H1 (cell line): ENCODE results near the gene WIPI1. TPM values are rescaled to one million over a fixed set of nuclear protein-coding genes. Genes with fewer than 3 reads are reported as not detected.

ENCODE experiments used
- CTCF ChIA-PET: fragments of 300-600 bp; sonication (Branson Sonifier 250); formaldehyde crosslinking; loops from one replicate; lab custom pipeline; 2021; ENCODE audit not compliant: partially characterized antibody; lab: Charles Lee
- POLR2A ChIA-PET: fragments of 300-600 bp; sonication (Branson Sonifier 250); formaldehyde crosslinking; loops from one replicate; lab custom pipeline; 2021; ENCODE audit warnings: inconsistent platforms; ENCODE audit not compliant: partially characterized antibody; lab: Charles Lee
- DNase-seq, 2 experiments: peaks; one replicate each; pipeline versions ENCODE4 v3.0.0 to v3.0.0-alpha.2; 2010 to 2022; ENCODE audit warnings: low spot score in 2 of 2, low read depth in 1 of 2, mixed read lengths in 1 of 2
- FAIRE-seq: peaks from 2 replicates; lab custom pipeline; 2011; peaks lifted over from hg19 to GRCh38; lab: Jason Lieb, UNC
- H2AFZ ChIP-seq: 2 replicates; pipeline ENCODE4 v1.8.1; 2012; ENCODE audit warnings: low read length, inconsistent platforms
- H2AK5ac ChIP-seq: 2 replicates; pipeline ENCODE4 v1.6.1; 2013; ENCODE audit warnings: low read depth, low read length
- H2BK120ac ChIP-seq: replicated peaks from 2 replicates; pipeline ENCODE3; 2013; ENCODE audit warnings: low read depth, low read length, inconsistent platforms
- H2BK12ac ChIP-seq: 2 replicates; pipeline ENCODE4 v1.6.1; 2013; ENCODE audit warnings: low read depth, low read length
- H2BK15ac ChIP-seq: 2 replicates; pipeline ENCODE4 v1.6.1; 2013; ENCODE audit warnings: low read length
- H2BK20ac ChIP-seq: 2 replicates; pipeline ENCODE4 v1.6.1; 2013; ENCODE audit warnings: low read length
- H2BK5ac ChIP-seq: 2 replicates; pipeline ENCODE4 v1.6.1; 2013; ENCODE audit warnings: low read depth, low read length
- H3K14ac ChIP-seq: 2 replicates; pipeline ENCODE4 v1.6.1; 2013; ENCODE audit warnings: inconsistent platforms; ENCODE audit not compliant: insufficient read length
- H3K18ac ChIP-seq: 2 replicates; pipeline ENCODE4 v1.6.1; 2013; ENCODE audit warnings: low read length; ENCODE audit errors: extremely low read depth
- H3K23ac ChIP-seq: 2 replicates; pipeline ENCODE4 v1.6.1; 2013; ENCODE audit warnings: inconsistent platforms; ENCODE audit not compliant: insufficient read length
- H3K23me2 ChIP-seq: 2 replicates; pipeline ENCODE4 v1.6.1; 2013; ENCODE audit warnings: low read depth, low read length
- H3K27ac ChIP-seq: 2 replicates; pipeline ENCODE4 v1.6.1; 2011; ENCODE audit warnings: low read depth, low read length, inconsistent platforms
- H3K27me3 ChIP-seq, 4 experiments: replicated peaks in 1 of 4; 1 replicate in 1 of 4; 2 replicates in 3 of 4; pipeline versions ENCODE4 v1.6.1 to v1.8.1; 2011 to 2013; ENCODE audit warnings: low read length in 3 of 4, mild to moderate bottlenecking in 3 of 4, inconsistent platforms in 2 of 4, mixed read lengths in 2 of 4, moderate library complexity in 1 of 4; ENCODE audit not compliant: control insufficient read depth in 3 of 4, insufficient read depth in 3 of 4; ENCODE audit errors: extremely low read depth in 1 of 4
- H3K36me3 ChIP-seq, 4 experiments: 2 replicates each; pipeline versions ENCODE4 v1.6.1 to v1.8.1; 2011 to 2013; ENCODE audit warnings: mild to moderate bottlenecking in 4 of 4, low read length in 3 of 4, moderate library complexity in 2 of 4, control low read depth in 1 of 4, inconsistent platforms in 1 of 4; ENCODE audit not compliant: insufficient read depth in 4 of 4, control insufficient read depth in 2 of 4
- H3K4ac ChIP-seq: replicated peaks from 2 replicates; pipeline ENCODE3; 2013; ENCODE audit warnings: low read length, low read depth, mixed read lengths, inconsistent platforms; ENCODE audit not compliant: insufficient read length
- H3K4me1 ChIP-seq, 4 experiments: replicated peaks in 1 of 4; 1 replicate in 1 of 4; 2 replicates in 3 of 4; pipeline versions ENCODE4 v1.6.1 to v1.8.1; 2011 to 2013; ENCODE audit warnings: low read length in 3 of 4, inconsistent platforms in 2 of 4, mixed read lengths in 1 of 4; ENCODE audit not compliant: insufficient read depth in 4 of 4, control insufficient read depth in 3 of 4
- H3K4me2 ChIP-seq, 2 experiments: 2 replicates each; pipeline versions ENCODE4 v1.6.1 to v1.8.1; 2011 to 2013; ENCODE audit warnings: low read depth in 2 of 2, low read length in 2 of 2, control low read depth in 1 of 2, inconsistent platforms in 1 of 2, mild to moderate bottlenecking in 1 of 2; ENCODE audit not compliant: insufficient read depth in 1 of 2
- H3K4me3 ChIP-seq, 4 experiments: fragments of 200-600, 300-600 bp in 1 of 4; sonication (generic), shearing (Covaris generic), sonication (Bioruptor Twin) in 1 of 4; 2 replicates each; pipeline versions ENCODE4 v1.5.1 to v1.8.1; 2011 to 2016; ENCODE audit warnings: low read length in 4 of 4, low read depth in 3 of 4, control low read depth in 2 of 4, inconsistent platforms in 2 of 4, mild to moderate bottlenecking in 2 of 4, mixed read lengths in 1 of 4, moderate library complexity in 1 of 4; ENCODE audit not compliant: insufficient read depth in 2 of 4; ENCODE audit errors: extremely low read depth in 1 of 4
- H3K56ac ChIP-seq: replicated peaks from 2 replicates; pipeline ENCODE3; 2013; ENCODE audit warnings: low read depth, mild to moderate bottlenecking, mixed read lengths, low read length, inconsistent platforms; ENCODE audit not compliant: insufficient read length
- H3K79me1 ChIP-seq: 2 replicates; pipeline ENCODE4 v1.6.1; 2013; ENCODE audit warnings: low read depth, low read length, control low read depth
- H3K79me2 ChIP-seq, 2 experiments: 2 replicates each; pipeline versions ENCODE4 v1.6.1 to v1.8.1; 2012 to 2013; ENCODE audit warnings: low read length in 2 of 2, mild to moderate bottlenecking in 2 of 2, inconsistent platforms in 1 of 2; ENCODE audit not compliant: insufficient read depth in 2 of 2, control insufficient read depth in 1 of 2
- H3K9ac ChIP-seq, 4 experiments: replicated peaks in 1 of 4; 1 replicate in 1 of 4; 2 replicates in 3 of 4; pipeline versions ENCODE4 v1.6.1 to v1.8.1; 2011 to 2013; ENCODE audit warnings: low read depth in 3 of 4, low read length in 3 of 4, control low read depth in 2 of 4, mild to moderate bottlenecking in 2 of 4, moderate library complexity in 2 of 4, inconsistent platforms in 1 of 4; ENCODE audit errors: extremely low read depth in 1 of 4
- H3K9me3 ChIP-seq, 2 experiments: 2 replicates each; pipeline versions ENCODE4 v1.6.1 to v1.8.1; 2012 to 2013; ENCODE audit warnings: mild to moderate bottlenecking in 2 of 2, moderate library complexity in 2 of 2, control low read depth in 1 of 2, inconsistent platforms in 1 of 2, low read depth in 1 of 2, low read length in 1 of 2, mixed read lengths in 1 of 2; ENCODE audit not compliant: insufficient read depth in 2 of 2
- H4K20me1 ChIP-seq, 2 experiments: replicated peaks in 1 of 2; 2 replicates each; pipeline versions ENCODE3 to v1.8.1; 2011 to 2013; ENCODE audit warnings: inconsistent platforms in 2 of 2, low read length in 2 of 2, mild to moderate bottlenecking in 1 of 2; ENCODE audit not compliant: insufficient read depth in 2 of 2, control insufficient read depth in 1 of 2
- H4K5ac ChIP-seq: 2 replicates; pipeline ENCODE4 v1.6.1; 2013; ENCODE audit warnings: low read length, low read depth, mixed read lengths, inconsistent platforms; ENCODE audit not compliant: insufficient read length
- H4K8ac ChIP-seq: 2 replicates; pipeline ENCODE4 v1.8.0; 2013; ENCODE audit warnings: mild to moderate bottlenecking, moderate library complexity, low read length, inconsistent platforms; ENCODE audit not compliant: insufficient read depth; ENCODE audit errors: extremely low read depth
- H4K91ac ChIP-seq: replicated peaks from 2 replicates; pipeline ENCODE3; 2013; ENCODE audit warnings: low read length, mixed read lengths, inconsistent platforms; ENCODE audit not compliant: insufficient read length
- ATF2 ChIP-seq: IDR thresholded peaks from 2 replicates; pipeline ENCODE4 v1.6.1; 2012; ENCODE audit warnings: low read length, inconsistent platforms
- E2F6 ChIP-seq: IDR thresholded peaks from 2 replicates; pipeline ENCODE4 v1.6.1; 2012; ENCODE audit warnings: inconsistent platforms
- FOSL1 ChIP-seq: IDR thresholded peaks from 2 replicates; pipeline ENCODE4 v1.6.1; 2011; ENCODE audit warnings: mild to moderate bottlenecking, low read depth, low read length, moderate library complexity; ENCODE audit not compliant: insufficient read depth
- MAFK ChIP-seq: IDR thresholded peaks from 2 replicates; pipeline ENCODE4 v1.6.1; 2012; ENCODE audit warnings: low read depth, mild to moderate bottlenecking, improper control_type of control experiment, low read length
- SRF ChIP-seq: IDR thresholded peaks from 2 replicates; pipeline ENCODE4 v1.6.1; 2011; ENCODE audit warnings: mild to moderate bottlenecking, low read depth, low read length, moderate library complexity
- WGBS, 2 experiments: shearing (Covaris generic) in 1 of 2; methylation state at CpG; one replicate each; pipeline versions ENCODE4 v1.1.6 to v1.1.7; 2013 to 2015; ENCODE audit warnings: low lambda C conversion rate in 2 of 2, mixed read lengths in 2 of 2, inconsistent platforms in 1 of 2, low coverage in 1 of 2, missing lambda C conversion rate in 1 of 2; ENCODE audit not compliant: insufficient replicate concordance in 2 of 2, insufficient coverage in 1 of 2, insufficient read length in 1 of 2; ENCODE audit errors: extremely low coverage in 1 of 2, missing lambda C conversion rate in 1 of 2; 5-methylcytosine and 5-hydroxymethylcytosine counted together
- polyA plus RNA-seq, 7 experiments: library from polyadenylated mRNA; depleted of rRNA in 3 of 7; stranded (reverse) in 5 of 7; unstranded in 2 of 7; fragments of >200 nt in 5 of 7; fragments of 200-250 nt in 2 of 7; gene quantifications; 1 replicate in 5 of 7; 2 replicates in 1 of 7; 4 replicates in 1 of 7; pipeline versions ENCODE4 v1.2.1 to v1.2.3, GENCODE V29; 2011 to 2013; ENCODE audit warnings: missing spikeins in 2 of 7, mixed read lengths in 2 of 7
- total RNA-seq: library from RNA; stranded (reverse); fragmentation: NEBNext Ultra II Directional; extraction: Animal tissue kit (Norgen Biotek cat#: 25700); gene quantifications from 2 replicates; pipeline ENCODE4 v1.2.1, GENCODE V29; 2021

Gene WIPI1
- total and polyA plus RNA-seq, 2 of the 8 experiments (the other 6 are each of a cell fraction or from before 2014, with no cell fraction given): 16.6 to 17.4 TPM

GRCh38 chr17:68470961-68471360, 13.7 kb upstream of the WIPI1 start:
- Histone ChIP-seq H3K9ac (no peak overlapping the region), H3K4ac (no peak overlapping the region), H2BK12ac (no peak overlapping the region), H4K5ac (no peak overlapping the region), H3K79me1 (no peaks in the 10 kb centered on the region), H3K27ac (no peak overlapping the region), H2BK5ac (no peak overlapping the region), H3K18ac (no peak overlapping the region), H2BK20ac (no peak overlapping the region), H4K91ac (no peak overlapping the region), H3K9me3 (no peaks in the 10 kb centered on the region), H4K8ac (no peak overlapping the region)
- FAIRE-seq: no peak
- POLR2A ChIA-PET: interaction anchor here (0.6 kb wide), 1 partner anchor 9 kb away, joined by 3 read pairs; no protein-coding TSS in a partner anchor
- no peak for DNase-seq
- CTCF ChIA-PET: interaction anchor here (0.6 to 1.3 kb wide), 3 partner anchors 42 to 129 kb away, joined by 3 to 4 read pairs (median 3); no protein-coding TSS in a partner anchor
- WGBS, 2 experiments: 93% methylated on average over 1 of the region's 1 CpG; no CpG with 5 or more reads in 1 of the 2 experiments
- TF ChIP-seq FOSL1 (no peak), MAFK (no peak), E2F6 (no peak), SRF (no peak), ATF2 (no peak)
- TF ChIP-seq, all 59 proteins: peak for 0
- H3K56ac ChIP-seq: no peak overlapping the region
- no peak overlapping the region for H2BK120ac ChIP-seq
- no peak overlapping the region for H2BK15ac ChIP-seq
- H3K14ac ChIP-seq: no peak overlapping the region
- H2AK5ac ChIP-seq: no peak overlapping the region
- H3K23me2 ChIP-seq: no peaks in the 10 kb centered on the region
- H3K23ac ChIP-seq: no peak overlapping the region
- peaks cover 0 to under 1% (median 0%) of the 10 kb centered on the region in 4 experiments; a peak in 2 of 7 replicates for H3K4me1 ChIP-seq
- no peaks in the 10 kb centered on the region for H3K27me3 ChIP-seq
- no peak overlapping the region for H3K4me3 ChIP-seq
- H3K36me3 ChIP-seq: no peaks in the 10 kb centered on the region
- H3K79me2 ChIP-seq: no peaks in the 10 kb centered on the region
- no peak overlapping the region for H3K4me2 ChIP-seq
- H2AFZ ChIP-seq: no peak overlapping the region
- H4K20me1 ChIP-seq: no peaks in the 10 kb centered on the region
